HepG2 (cell line): ENCODE measurements around the gene C3orf18. TPM values are rescaled to one million over a fixed set of nuclear protein-coding genes. Genes with fewer than 3 reads are reported as not detected.

Experiments used
- ARHGAP35 ChIP-seq: sonication (generic); formaldehyde crosslinking; IDR thresholded peaks from 2 replicates; pipeline ENCODE4 v1.9.0; 2022; ENCODE audit warnings: mild to moderate bottlenecking, inconsistent platforms, moderate library complexity, missing genetic modification reagents, borderline replicate concordance
- BRD4 ChIP-seq: sonication (generic); formaldehyde crosslinking; IDR thresholded peaks from 2 replicates; pipeline ENCODE4 v1.4.0; 2020; ENCODE audit warnings: missing genetic modification reagents
- ERF ChIP-seq: IDR thresholded peaks from 2 replicates; pipeline ENCODE4 v1.6.1; 2018; ENCODE audit warnings: missing biosample characterization, missing genetic modification reagents
- GABPA ChIP-seq, 2 experiments: IDR thresholded peaks; 2 replicates each; pipeline ENCODE4 v1.6.1; 2011 to 2016; ENCODE audit warnings: low read depth in 2 of 2, low read length in 1 of 2, missing biosample characterization in 1 of 2, missing genetic modification characterization in 1 of 2
- GPN1 ChIP-seq: sonication (generic); formaldehyde crosslinking; IDR thresholded peaks from 2 replicates; pipeline ENCODE4 v1.5.1; 2020; ENCODE audit warnings: missing genetic modification reagents, borderline replicate concordance
- MBNL3 ChIP-seq: fragments of 250-450 bp; sonication (Bioruptor Pico); conservative IDR thresholded peaks from 2 replicates; pipeline ENCODE4 v1.8.0; 2022; ENCODE audit warnings: mild to moderate bottlenecking, inconsistent platforms
- MEF2D ChIP-seq: sonication (generic); formaldehyde crosslinking; IDR thresholded peaks from 2 replicates; pipeline ENCODE4 v1.5.1; 2020; ENCODE audit warnings: mild to moderate bottlenecking, missing genetic modification reagents
- MTA3 ChIP-seq: sonication (generic); formaldehyde crosslinking; IDR thresholded peaks from 2 replicates; pipeline ENCODE4 v1.4.0; 2020; ENCODE audit warnings: missing genetic modification reagents
- NR2F6 ChIP-seq, 2 experiments: IDR thresholded peaks; 2 replicates each; pipeline ENCODE4 v1.6.1; 2016; ENCODE audit warnings: antibody characterized with exemption in 1 of 2, mild to moderate bottlenecking in 1 of 2
- TSC22D2 ChIP-seq: sonication (generic); formaldehyde crosslinking; IDR thresholded peaks from 2 replicates; pipeline ENCODE4 v1.5.1; 2020; ENCODE audit warnings: missing genetic modification reagents, mild to moderate bottlenecking, borderline replicate concordance
- ZMYM2 ChIP-seq: sonication (generic); formaldehyde crosslinking; IDR thresholded peaks from 2 replicates; pipeline ENCODE4 v1.8.0; 2022; ENCODE audit warnings: mild to moderate bottlenecking, missing genetic modification reagents
- ZSCAN9 ChIP-seq: IDR thresholded peaks from 2 replicates; pipeline ENCODE4 v1.6.1; 2016; ENCODE audit warnings: borderline replicate concordance
- polyA plus RNA-seq, 8 experiments: library from polyadenylated mRNA; depleted of rRNA in 3 of 8; stranded (reverse) in 7 of 8; unstranded in 1 of 8; fragments of >200 nt; fragmentation: Illumina TruSeq in 4 of 8; extraction: Trizol in 4 of 8; gene quantifications; 2 replicates each; pipeline versions ENCODE4 v1.2.1 to v1.2.3, GENCODE V29; 2011 to 2016; ENCODE audit warnings: low read depth in 4 of 8, missing spikeins in 1 of 8, mixed read lengths in 1 of 8; ENCODE audit not compliant: insufficient read depth in 1 of 8
- total RNA-seq, 5 experiments: library from RNA; depleted of rRNA; stranded (reverse); fragments of >200 nt; fragmentation: Illumina TruSeq; extraction: Trizol; gene quantifications; 2 replicates each; pipeline ENCODE4 v1.2.3, GENCODE V29; 2016; ENCODE audit warnings: low read depth in 1 of 5
- TF ChIP-seq, protein P1 (sequence below): sonication (generic); formaldehyde crosslinking; IDR thresholded peaks from 2 replicates; pipeline ENCODE4 v1.4.0; 2020; ENCODE audit warnings: missing genetic modification reagents
- TF ChIP-seq, protein P2 (sequence below): sonication (generic); formaldehyde crosslinking; IDR thresholded peaks from 2 replicates; pipeline ENCODE4 v1.4.0; 2020; ENCODE audit warnings: missing genetic modification reagents
- TF ChIP-seq, protein P3 (sequence below): sonication (generic); formaldehyde crosslinking; IDR thresholded peaks from 2 replicates; pipeline ENCODE4 v1.8.0; 2022; ENCODE audit warnings: missing genetic modification reagents, mild to moderate bottlenecking, moderate library complexity, borderline replicate concordance
- TF ChIP-seq, protein P4 (sequence below): sonication (generic); formaldehyde crosslinking; IDR thresholded peaks from 2 replicates; pipeline ENCODE4 v1.5.1; 2020; ENCODE audit warnings: mild to moderate bottlenecking, moderate library complexity, missing genetic modification reagents
- TF ChIP-seq, protein P5 (sequence below): IDR thresholded peaks from 2 replicates; pipeline ENCODE4 v1.6.1; 2012; ENCODE audit warnings: low read length, improper control_type of control experiment
- TF ChIP-seq, protein P6 (sequence below): sonication (generic); formaldehyde crosslinking; IDR thresholded peaks from 2 replicates; pipeline ENCODE4 v1.5.0; 2020; ENCODE audit warnings: missing genetic modification reagents

The C3orf18 gene
- total and polyA plus RNA-seq, 2 of the 13 experiments (the other 11 are each of a cell fraction or from before 2014, with no cell fraction given): 1.6 to 4.8 TPM

DNA sequence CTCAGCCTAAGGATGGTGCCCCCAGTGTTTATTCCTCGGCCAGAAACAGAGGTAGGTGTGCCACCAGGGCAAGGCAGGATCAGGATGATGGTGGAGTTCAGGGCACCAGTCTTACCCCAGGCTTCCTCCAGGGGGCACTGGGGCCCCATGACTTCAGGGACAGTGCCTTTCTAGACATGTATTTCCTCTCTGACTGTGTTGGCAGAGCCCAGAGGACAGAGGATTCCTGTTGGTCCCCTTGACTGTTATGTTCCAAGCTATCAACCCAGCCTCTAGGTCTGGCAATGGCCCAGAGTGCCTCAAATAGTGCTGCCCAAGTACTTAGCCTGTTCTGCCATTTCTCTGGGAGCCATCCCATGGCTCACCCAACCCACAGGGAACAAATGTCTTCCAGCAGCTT, 4.6 kb upstream of the C3orf18 start (continued):
- TF ChIP-seq, protein P1, sequence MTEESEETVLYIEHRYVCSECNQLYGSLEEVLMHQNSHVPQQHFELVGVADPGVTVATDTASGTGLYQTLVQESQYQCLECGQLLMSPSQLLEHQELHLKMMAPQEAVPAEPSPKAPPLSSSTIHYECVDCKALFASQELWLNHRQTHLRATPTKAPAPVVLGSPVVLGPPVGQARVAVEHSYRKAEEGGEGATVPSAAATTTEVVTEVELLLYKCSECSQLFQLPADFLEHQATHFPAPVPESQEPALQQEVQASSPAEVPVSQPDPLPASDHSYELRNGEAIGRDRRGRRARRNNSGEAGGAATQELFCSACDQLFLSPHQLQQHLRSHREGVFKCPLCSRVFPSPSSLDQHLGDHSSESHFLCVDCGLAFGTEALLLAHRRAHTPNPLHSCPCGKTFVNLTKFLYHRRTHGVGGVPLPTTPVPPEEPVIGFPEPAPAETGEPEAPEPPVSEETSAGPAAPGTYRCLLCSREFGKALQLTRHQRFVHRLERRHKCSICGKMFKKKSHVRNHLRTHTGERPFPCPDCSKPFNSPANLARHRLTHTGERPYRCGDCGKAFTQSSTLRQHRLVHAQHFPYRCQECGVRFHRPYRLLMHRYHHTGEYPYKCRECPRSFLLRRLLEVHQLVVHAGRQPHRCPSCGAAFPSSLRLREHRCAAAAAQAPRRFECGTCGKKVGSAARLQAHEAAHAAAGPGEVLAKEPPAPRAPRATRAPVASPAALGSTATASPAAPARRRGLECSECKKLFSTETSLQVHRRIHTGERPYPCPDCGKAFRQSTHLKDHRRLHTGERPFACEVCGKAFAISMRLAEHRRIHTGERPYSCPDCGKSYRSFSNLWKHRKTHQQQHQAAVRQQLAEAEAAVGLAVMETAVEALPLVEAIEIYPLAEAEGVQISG (CRISPR knock-in tag): no peak; the same call in 1 of the 2 replicates
- TF ChIP-seq MBNL3 (CRISPR knock-in tag) (no peak), TSC22D2 (CRISPR knock-in tag) (no peak), GPN1 (CRISPR knock-in tag) (no peak), ZSCAN9 (CRISPR knock-in tag) (no peak), ERF (CRISPR knock-in tag) (peak; percentile 60; the same call in 1 of the 2 replicates), MTA3 (CRISPR knock-in tag) (no peak), MEF2D (CRISPR knock-in tag) (no peak), NR2F6 (IDR thresholded peaks at IDR 0.05) (no peak), NR2F6 (CRISPR knock-in tag; IDR thresholded peaks at IDR 0.05) (0 out of 2 replicates have a peak, but pooled peaks have one; percentile 30), GABPA (IDR thresholded peaks at IDR 0.05; ENCODE audit: low read depth, low read length) (no peak), GABPA (CRISPR knock-in tag; IDR thresholded peaks at IDR 0.05; ENCODE audit: low read depth) (0 out of 2 replicates have a peak, but pooled peaks have one; percentile 28), ZMYM2 (CRISPR knock-in tag) (no peak), BRD4 (CRISPR knock-in tag) (no peak), ARHGAP35 (no peak)
- TF ChIP-seq, protein P2, sequence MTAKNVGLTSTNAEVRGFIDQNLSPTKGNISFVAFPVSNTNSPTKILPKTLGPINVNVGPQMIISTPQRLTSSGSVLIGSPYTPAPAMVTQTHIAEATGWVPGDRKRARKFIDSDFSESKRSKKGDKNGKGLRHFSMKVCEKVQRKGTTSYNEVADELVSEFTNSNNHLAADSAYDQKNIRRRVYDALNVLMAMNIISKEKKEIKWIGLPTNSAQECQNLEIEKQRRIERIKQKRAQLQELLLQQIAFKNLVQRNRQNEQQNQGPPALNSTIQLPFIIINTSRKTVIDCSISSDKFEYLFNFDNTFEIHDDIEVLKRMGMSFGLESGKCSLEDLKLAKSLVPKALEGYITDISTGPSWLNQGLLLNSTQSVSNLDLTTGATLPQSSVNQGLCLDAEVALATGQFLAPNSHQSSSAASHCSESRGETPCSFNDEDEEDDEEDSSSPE: no peak
- TF ChIP-seq, protein P3, sequence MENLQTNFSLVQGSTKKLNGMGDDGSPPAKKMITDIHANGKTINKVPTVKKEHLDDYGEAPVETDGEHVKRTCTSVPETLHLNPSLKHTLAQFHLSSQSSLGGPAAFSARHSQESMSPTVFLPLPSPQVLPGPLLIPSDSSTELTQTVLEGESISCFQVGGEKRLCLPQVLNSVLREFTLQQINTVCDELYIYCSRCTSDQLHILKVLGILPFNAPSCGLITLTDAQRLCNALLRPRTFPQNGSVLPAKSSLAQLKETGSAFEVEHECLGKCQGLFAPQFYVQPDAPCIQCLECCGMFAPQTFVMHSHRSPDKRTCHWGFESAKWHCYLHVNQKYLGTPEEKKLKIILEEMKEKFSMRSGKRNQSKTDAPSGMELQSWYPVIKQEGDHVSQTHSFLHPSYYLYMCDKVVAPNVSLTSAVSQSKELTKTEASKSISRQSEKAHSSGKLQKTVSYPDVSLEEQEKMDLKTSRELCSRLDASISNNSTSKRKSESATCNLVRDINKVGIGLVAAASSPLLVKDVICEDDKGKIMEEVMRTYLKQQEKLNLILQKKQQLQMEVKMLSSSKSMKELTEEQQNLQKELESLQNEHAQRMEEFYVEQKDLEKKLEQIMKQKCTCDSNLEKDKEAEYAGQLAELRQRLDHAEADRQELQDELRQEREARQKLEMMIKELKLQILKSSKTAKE (CRISPR knock-in tag): no peak
- TF ChIP-seq, protein P4, sequence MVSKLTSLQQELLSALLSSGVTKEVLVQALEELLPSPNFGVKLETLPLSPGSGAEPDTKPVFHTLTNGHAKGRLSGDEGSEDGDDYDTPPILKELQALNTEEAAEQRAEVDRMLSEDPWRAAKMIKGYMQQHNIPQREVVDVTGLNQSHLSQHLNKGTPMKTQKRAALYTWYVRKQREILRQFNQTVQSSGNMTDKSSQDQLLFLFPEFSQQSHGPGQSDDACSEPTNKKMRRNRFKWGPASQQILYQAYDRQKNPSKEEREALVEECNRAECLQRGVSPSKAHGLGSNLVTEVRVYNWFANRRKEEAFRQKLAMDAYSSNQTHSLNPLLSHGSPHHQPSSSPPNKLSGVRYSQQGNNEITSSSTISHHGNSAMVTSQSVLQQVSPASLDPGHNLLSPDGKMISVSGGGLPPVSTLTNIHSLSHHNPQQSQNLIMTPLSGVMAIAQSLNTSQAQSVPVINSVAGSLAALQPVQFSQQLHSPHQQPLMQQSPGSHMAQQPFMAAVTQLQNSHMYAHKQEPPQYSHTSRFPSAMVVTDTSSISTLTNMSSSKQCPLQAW: no peak
- TF ChIP-seq, protein P5, sequence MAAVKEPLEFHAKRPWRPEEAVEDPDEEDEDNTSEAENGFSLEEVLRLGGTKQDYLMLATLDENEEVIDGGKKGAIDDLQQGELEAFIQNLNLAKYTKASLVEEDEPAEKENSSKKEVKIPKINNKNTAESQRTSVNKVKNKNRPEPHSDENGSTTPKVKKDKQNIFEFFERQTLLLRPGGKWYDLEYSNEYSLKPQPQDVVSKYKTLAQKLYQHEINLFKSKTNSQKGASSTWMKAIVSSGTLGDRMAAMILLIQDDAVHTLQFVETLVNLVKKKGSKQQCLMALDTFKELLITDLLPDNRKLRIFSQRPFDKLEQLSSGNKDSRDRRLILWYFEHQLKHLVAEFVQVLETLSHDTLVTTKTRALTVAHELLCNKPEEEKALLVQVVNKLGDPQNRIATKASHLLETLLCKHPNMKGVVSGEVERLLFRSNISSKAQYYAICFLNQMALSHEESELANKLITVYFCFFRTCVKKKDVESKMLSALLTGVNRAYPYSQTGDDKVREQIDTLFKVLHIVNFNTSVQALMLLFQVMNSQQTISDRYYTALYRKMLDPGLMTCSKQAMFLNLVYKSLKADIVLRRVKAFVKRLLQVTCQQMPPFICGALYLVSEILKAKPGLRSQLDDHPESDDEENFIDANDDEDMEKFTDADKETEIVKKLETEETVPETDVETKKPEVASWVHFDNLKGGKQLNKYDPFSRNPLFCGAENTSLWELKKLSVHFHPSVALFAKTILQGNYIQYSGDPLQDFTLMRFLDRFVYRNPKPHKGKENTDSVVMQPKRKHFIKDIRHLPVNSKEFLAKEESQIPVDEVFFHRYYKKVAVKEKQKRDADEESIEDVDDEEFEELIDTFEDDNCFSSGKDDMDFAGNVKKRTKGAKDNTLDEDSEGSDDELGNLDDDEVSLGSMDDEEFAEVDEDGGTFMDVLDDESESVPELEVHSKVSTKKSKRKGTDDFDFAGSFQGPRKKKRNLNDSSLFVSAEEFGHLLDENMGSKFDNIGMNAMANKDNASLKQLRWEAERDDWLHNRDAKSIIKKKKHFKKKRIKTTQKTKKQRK: no peak
- TF ChIP-seq, protein P6, sequence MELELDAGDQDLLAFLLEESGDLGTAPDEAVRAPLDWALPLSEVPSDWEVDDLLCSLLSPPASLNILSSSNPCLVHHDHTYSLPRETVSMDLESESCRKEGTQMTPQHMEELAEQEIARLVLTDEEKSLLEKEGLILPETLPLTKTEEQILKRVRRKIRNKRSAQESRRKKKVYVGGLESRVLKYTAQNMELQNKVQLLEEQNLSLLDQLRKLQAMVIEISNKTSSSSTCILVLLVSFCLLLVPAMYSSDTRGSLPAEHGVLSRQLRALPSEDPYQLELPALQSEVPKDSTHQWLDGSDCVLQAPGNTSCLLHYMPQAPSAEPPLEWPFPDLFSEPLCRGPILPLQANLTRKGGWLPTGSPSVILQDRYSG (CRISPR knock-in tag): no peak
